HepG2 (cell line): Measurements from ENCODE around the gene UGP2. TPM values are rescaled to one million over a fixed set of nuclear protein-coding genes. Genes with fewer than 3 reads are reported as not detected.

Experiments used
- ATAC-seq: fragments of 200-7000 bp; cut with Tn5 transposase; 3 replicates; pipeline ENCODE4 v1.9.1; 2020; ENCODE audit warnings: mild to moderate bottlenecking, moderate library complexity
- BruUV-seq: library from RNA; stranded (reverse); fragments of 400-500 nt; replicated peaks from 2 replicates; lab custom pipeline; 2021; lab: Mats Ljungman, UMichigan
- CTCF ChIA-PET: fragments of 300-600 bp; formaldehyde crosslinking; extraction: SDS; loops from one replicate; lab custom pipeline; 2021; ENCODE audit warnings: low total read pairs, inconsistent platforms, low intra/inter-chr PET ratio; lab: Yijun Ruan, JAX
- POLR2A ChIA-PET: fragments of 350-600 bp; sonication (Branson Sonifier 250); formaldehyde crosslinking; loops from one replicate; lab custom pipeline; 2020; ENCODE audit warnings: antibody characterized with exemption, inconsistent platforms; lab: Yijun Ruan, JAX
- DNase-seq: peaks from one replicate; pipeline ENCODE4 v3.0.0-alpha.2; 2015; ENCODE audit warnings: low spot score
- FAIRE-seq: peaks from 3 replicates; lab custom pipeline; 2011; peaks lifted over from hg19 to GRCh38; lab: Jason Lieb, UNC
- H2AFZ ChIP-seq: one replicate; pipeline ENCODE4 v1.6.1; 2011; ENCODE audit warnings: low read length, inconsistent platforms
- H3K27ac ChIP-seq: fragments of 300-600 bp; 3 replicates; pipeline ENCODE4 v1.8.0; 2011; ENCODE audit warnings: mixed run types, mild to moderate bottlenecking, mixed read lengths, low read length, inconsistent platforms; ENCODE audit not compliant: insufficient read depth; ENCODE audit errors: extremely low read length
- H3K27me3 ChIP-seq, 2 experiments: fragments of 200-600 bp in 1 of 2; 2 replicates in 1 of 2; 3 replicates in 1 of 2; pipeline versions ENCODE4 v1.6.0 to v1.8.0; 2011; ENCODE audit warnings: low read length in 2 of 2, mild to moderate bottlenecking in 2 of 2, moderate library complexity in 2 of 2, inconsistent platforms in 1 of 2; ENCODE audit not compliant: insufficient read depth in 2 of 2, control insufficient read depth in 1 of 2
- H3K36me3 ChIP-seq, 2 experiments: fragments of 200-600 bp in 1 of 2; replicated peaks in 1 of 2; 2 replicates in 1 of 2; 3 replicates in 1 of 2; pipeline versions ENCODE4 v1.5.1 to v1.8.0; 2011; ENCODE audit warnings: low read length in 2 of 2, inconsistent platforms in 1 of 2; ENCODE audit not compliant: insufficient read depth in 2 of 2, control insufficient read depth in 1 of 2
- H3K4me1 ChIP-seq: 2 replicates; pipeline ENCODE4 v1.5.1; 2012; ENCODE audit warnings: low read length, inconsistent platforms; ENCODE audit not compliant: insufficient read depth
- H3K4me2 ChIP-seq: 2 replicates; pipeline ENCODE4 v1.6.0; 2011; ENCODE audit warnings: low read depth, low read length, inconsistent platforms
- H3K4me3 ChIP-seq, 3 experiments: fragments of 200-600 bp in 1 of 3; sonication (generic), shearing (Covaris generic) in 1 of 3; replicated peaks in 1 of 3; 2 replicates each; pipeline ENCODE4 v1.5.1; 2011 to 2016; ENCODE audit warnings: low read length in 3 of 3, inconsistent platforms in 2 of 3, low read depth in 2 of 3, mild to moderate bottlenecking in 2 of 3, control low read depth in 1 of 3, mixed read lengths in 1 of 3; ENCODE audit not compliant: insufficient read depth in 1 of 3
- H3K79me2 ChIP-seq: one replicate; pipeline ENCODE4 v1.6.1; 2011; ENCODE audit warnings: low read length, inconsistent platforms; ENCODE audit not compliant: insufficient read depth
- H3K9ac ChIP-seq: 2 replicates; pipeline ENCODE4 v1.6.0; 2011; ENCODE audit warnings: mild to moderate bottlenecking, low read depth, low read length, inconsistent platforms; ENCODE audit not compliant: insufficient read depth
- H3K9me3 ChIP-seq: 2 replicates; pipeline ENCODE4 v1.5.1; 2012; ENCODE audit warnings: mild to moderate bottlenecking, low read length
- H4K20me1 ChIP-seq: 2 replicates; pipeline ENCODE4 v1.6.0; 2011; ENCODE audit warnings: inconsistent platforms, mild to moderate bottlenecking, low read length, moderate library complexity; ENCODE audit not compliant: insufficient read depth
- AGO1 ChIP-seq: fragments of 200-400 bp; formaldehyde crosslinking; IDR thresholded peaks from 2 replicates; pipeline ENCODE4 v1.6.1; 2017; ENCODE audit warnings: mild to moderate bottlenecking, low read depth, low read length, moderate library complexity; ENCODE audit not compliant: poor library complexity, severe bottlenecking
- AHR ChIP-seq: IDR thresholded peaks from 2 replicates; pipeline ENCODE4 v1.6.1; 2018; ENCODE audit warnings: missing genetic modification reagents, missing compliant biosample characterization
- ARNT ChIP-seq: fragments of 450-650 bp; IDR thresholded peaks from 2 replicates; pipeline ENCODE4 v1.6.1; 2017
- E2F2 ChIP-seq: sonication (generic); formaldehyde crosslinking; IDR thresholded peaks from 2 replicates; pipeline ENCODE4 v1.4.0; 2020; ENCODE audit warnings: missing genetic modification reagents, borderline replicate concordance
- HNRNPLL ChIP-seq: fragments of 200-400 bp; formaldehyde crosslinking; IDR thresholded peaks from 2 replicates; pipeline ENCODE4 v1.6.1; 2017; ENCODE audit warnings: mild to moderate bottlenecking, low read depth, low read length; ENCODE audit not compliant: poor library complexity, severe bottlenecking
- HOXA3 ChIP-seq: sonication (generic); formaldehyde crosslinking; IDR thresholded peaks from 2 replicates; pipeline ENCODE4 v1.5.0; 2020; ENCODE audit warnings: missing genetic modification reagents
- IRX3 ChIP-seq: sonication (generic); formaldehyde crosslinking; IDR thresholded peaks from 2 replicates; pipeline ENCODE4 v1.8.1; 2023; ENCODE audit warnings: mild to moderate bottlenecking, low read depth, missing genetic modification reagents, borderline replicate concordance
- JARID2 ChIP-seq: sonication (generic); formaldehyde crosslinking; IDR thresholded peaks from 2 replicates; pipeline ENCODE4 v1.8.1; 2023; ENCODE audit warnings: missing genetic modification reagents, inconsistent platforms; ENCODE audit not compliant: insufficient replicate concordance
- NCOR1 ChIP-seq: fragments of 200-600 bp; sonication (generic); IDR thresholded peaks from 2 replicates; pipeline ENCODE4 v1.7.0; 2017; ENCODE audit warnings: antibody characterized with exemption, low read length, borderline replicate concordance
- NFATC3 ChIP-seq: sonication (generic); formaldehyde crosslinking; IDR thresholded peaks from 2 replicates; pipeline ENCODE4 v1.5.1; 2020; ENCODE audit warnings: mild to moderate bottlenecking, missing genetic modification reagents
- PRMT3 ChIP-seq: sonication (generic); formaldehyde crosslinking; IDR thresholded peaks from 2 replicates; pipeline ENCODE4 v1.8.1; 2022; ENCODE audit warnings: low read depth, mild to moderate bottlenecking, moderate library complexity, missing genetic modification reagents, borderline replicate concordance
- REPIN1 ChIP-seq: sonication (generic); formaldehyde crosslinking; IDR thresholded peaks from 2 replicates; pipeline ENCODE4 v1.8.0; 2022; ENCODE audit warnings: missing genetic modification reagents, low read depth, mild to moderate bottlenecking, borderline replicate concordance
- SNAI1 ChIP-seq: sonication (generic); formaldehyde crosslinking; IDR thresholded peaks from 2 replicates; pipeline ENCODE4 v1.5.0; 2020; ENCODE audit warnings: mild to moderate bottlenecking, missing genetic modification reagents, borderline replicate concordance
- TGIF2 ChIP-seq: IDR thresholded peaks from 2 replicates; pipeline ENCODE4 v1.6.1; 2016; ENCODE audit warnings: control low read depth, missing compliant biosample characterization
- ZFAT ChIP-seq: sonication (generic); formaldehyde crosslinking; conservative IDR thresholded peaks from 2 replicates; pipeline ENCODE4 v1.8.1; 2023; ENCODE audit warnings: missing genetic modification reagents, inconsistent platforms
- ZNF225 ChIP-seq: sonication (generic); formaldehyde crosslinking; IDR thresholded peaks from 2 replicates; pipeline ENCODE4 v1.4.0; 2020; ENCODE audit warnings: mild to moderate bottlenecking, missing genetic modification reagents
- ZNF350 ChIP-seq: sonication (generic); formaldehyde crosslinking; IDR thresholded peaks from 2 replicates; pipeline ENCODE4 v1.4.0; 2020; ENCODE audit warnings: mild to moderate bottlenecking, low read depth, missing genetic modification reagents, borderline replicate concordance
- ZNF839 ChIP-seq: sonication (generic); formaldehyde crosslinking; IDR thresholded peaks from 2 replicates; pipeline ENCODE4 v1.4.0; 2020; ENCODE audit warnings: missing genetic modification reagents, mild to moderate bottlenecking, borderline replicate concordance
- WGBS: methylation state at CpG from one replicate; pipeline ENCODE4 v1.1.6; 2017; ENCODE audit warnings: low lambda C conversion rate; 5-methylcytosine and 5-hydroxymethylcytosine counted together
- in situ Hi-C: cut with HindIII; loops from 2 replicates; pipeline ENCODE4 v1.10.0; 2017; ENCODE audit warnings: low pct_unique_long_range_greater_than_20kb; ENCODE audit not compliant: extremely low pct_ligation_motif_present
- intact Hi-C: fragments of 100-400 bp; cut with micrococcal nuclease; formaldehyde crosslinking; loops from one replicate; pipeline ENCODE4 v1.10.0; 2022; ENCODE audit not compliant: unreplicated experiment
- polyA plus RNA-seq, 8 experiments: library from polyadenylated mRNA; depleted of rRNA in 3 of 8; stranded (reverse) in 7 of 8; unstranded in 1 of 8; fragments of >200 nt; fragmentation: Illumina TruSeq in 4 of 8; extraction: Trizol in 4 of 8; gene quantifications; 2 replicates each; pipeline versions ENCODE4 v1.2.1 to v1.2.3, GENCODE V29; 2011 to 2016; ENCODE audit warnings: low read depth in 4 of 8, missing spikeins in 1 of 8, mixed read lengths in 1 of 8; ENCODE audit not compliant: insufficient read depth in 1 of 8
- total RNA-seq, 5 experiments: library from RNA; depleted of rRNA; stranded (reverse); fragments of >200 nt; fragmentation: Illumina TruSeq; extraction: Trizol; gene quantifications; 2 replicates each; pipeline ENCODE4 v1.2.3, GENCODE V29; 2016; ENCODE audit warnings: low read depth in 1 of 5

Gene UGP2
- total and polyA plus RNA-seq, 2 of the 13 experiments (the other 11 are each of a cell fraction or from before 2014, with no cell fraction given) = 96.0 to 134 TPM

- no peaks in the 10 kb centered on the region for H3K36me3 ChIP-seq
- H3K4me2 ChIP-seq = no peak overlapping the region
- TF ChIP-seq PRMT3 (CRISPR knock-in tag) (no peak), IRX3 (no peak), NFATC3 (CRISPR knock-in tag) (no peak), AGO1 (no peak), ZFAT (CRISPR knock-in tag) (no peak), SNAI1 (CRISPR knock-in tag) (no peak), TGIF2 (CRISPR knock-in tag) (no peak), ZNF350 (CRISPR knock-in tag) (no peak)
- H3K9me3 ChIP-seq = no peaks in the 10 kb centered on the region
- in situ Hi-C loops = no loop called here
- H3K4me1 ChIP-seq = no peaks in the 10 kb centered on the region
- no peak overlapping the region for H3K9ac ChIP-seq
- no peak overlapping the region for H2AFZ ChIP-seq
- no peak overlapping the region for H3K4me3 ChIP-seq
- no peak for FAIRE-seq
- intact Hi-C loops = loop anchor here (1.0 kb wide), 1 partner anchor 35 kb away; no protein-coding TSS in a partner anchor
- no TSS peak for BruUV-seq
- DNase-seq = no peak
- no peaks in the 10 kb centered on the region for H3K79me2 ChIP-seq
- no peak overlapping the region for H3K27ac ChIP-seq
- ChIA-PET CTCF (no interaction called here), POLR2A (no interaction called here)
- H4K20me1 ChIP-seq = no peaks in the 10 kb centered on the region
- no peaks in the 10 kb centered on the region for H3K27me3 ChIP-seq
- 74% methylated on average over 1 of the region's 1 CpG for WGBS
- ATAC-seq = no peak
These were observed 49.2 kb upstream of the UGP2 start for GRCh38 chr2:63792530-63792929.

- Histone ChIP-seq H3K4me2 (no peak overlapping the region), H3K9ac (no peak overlapping the region), H3K4me1 (no peaks in the 10 kb centered on the region), H3K27me3 (no peaks in the 10 kb centered on the region), H2AFZ (no peak overlapping the region), H3K79me2 (no peaks in the 10 kb centered on the region), H3K36me3 (no peaks in the 10 kb centered on the region), H3K4me3 (no peak overlapping the region), H3K9me3 (no peaks in the 10 kb centered on the region), H4K20me1 (no peaks in the 10 kb centered on the region), H3K27ac (no peak overlapping the region)
- no peak for DNase-seq
- in situ Hi-C loops = no loop called here
- ChIA-PET POLR2A (no interaction called here), CTCF (no interaction called here)
- 33% methylated on average over 1 of the region's 1 CpG for WGBS
- intact Hi-C loops = no loop called here
- FAIRE-seq = no peak
- ATAC-seq = 0 out of 3 replicates have a peak, but pooled peaks have one; percentile 38
- TF ChIP-seq JARID2 (CRISPR knock-in tag) (no peak), REPIN1 (CRISPR knock-in tag) (no peak), ZNF225 (CRISPR knock-in tag) (no peak), ARNT (no peak), HOXA3 (CRISPR knock-in tag) (no peak), HNRNPLL (no peak), NCOR1 (no peak), E2F2 (CRISPR knock-in tag) (no peak), ZNF839 (CRISPR knock-in tag) (no peak), AHR (CRISPR knock-in tag) (no peak)
- no TSS peak for BruUV-seq
These were observed 45.3 kb upstream of the UGP2 start for GRCh38 chr2:63796366-63796765.
